Neural cell (in vitro differentiated cells): ENCODE measurements around the gene CD48. TPM values are rescaled to one million over a fixed set of nuclear protein-coding genes. Genes with fewer than 3 reads are reported as not detected.

Source experiments
- H2AFZ ChIP-seq: fragments of 200-600, 300-800 bp; sonication (generic), shearing (Covaris generic); 2 replicates; pipeline ENCODE4 v1.6.0; 2014; ENCODE audit warnings: low read depth, mild to moderate bottlenecking, antibody characterized with exemption, low read length, moderate library complexity
- H3F3A ChIP-seq: fragments of 200-600 bp; shearing (Covaris generic); 2 replicates; pipeline ENCODE4 v1.6.1; 2016; ENCODE audit warnings: mild to moderate bottlenecking, moderate library complexity, mixed read lengths, antibody characterized with exemption, low read length; ENCODE audit not compliant: insufficient read depth, poor library complexity, severe bottlenecking
- H3K27ac ChIP-seq: fragments of 200-600, 300-800 bp; sonication (generic), shearing (Covaris generic); 2 replicates; pipeline ENCODE4 v1.5.1; 2014; ENCODE audit warnings: mild to moderate bottlenecking, low read length, moderate library complexity
- H3K27me3 ChIP-seq: fragments of 300-800, 200-600 bp; sonication (generic), shearing (Covaris generic); 2 replicates; pipeline ENCODE4 v1.6.0; 2014; ENCODE audit warnings: mild to moderate bottlenecking, low read depth, low read length, moderate library complexity; ENCODE audit not compliant: insufficient read depth
- H3K36me3 ChIP-seq: fragments of 300-800, 200-600 bp; sonication (generic), shearing (Covaris generic); 2 replicates; pipeline ENCODE4 v1.5.1; 2014; ENCODE audit warnings: mild to moderate bottlenecking, antibody characterized with exemption, low read length, moderate library complexity; ENCODE audit not compliant: insufficient read depth
- H3K4me2 ChIP-seq: fragments of 300-800, 200-600 bp; sonication (generic), shearing (Covaris generic); 2 replicates; pipeline ENCODE4 v1.6.0; 2014; ENCODE audit warnings: mild to moderate bottlenecking, low read length
- H3K4me3 ChIP-seq: fragments of 300-800, 200-600 bp; sonication (generic), shearing (Covaris generic); 2 replicates; pipeline ENCODE4 v1.5.1; 2014; ENCODE audit warnings: mild to moderate bottlenecking, low read length, moderate library complexity
- H3K79me2 ChIP-seq: fragments of 200-600 bp; shearing (Covaris generic); replicated peaks from 2 replicates; pipeline ENCODE4 v1.6.0; 2014; ENCODE audit warnings: mild to moderate bottlenecking, low read length, moderate library complexity; ENCODE audit not compliant: insufficient read depth
- H3K9ac ChIP-seq: fragments of 300-800, 200-600 bp; sonication (generic), shearing (Covaris generic); 2 replicates; pipeline ENCODE4 v1.6.1; 2016; ENCODE audit warnings: mild to moderate bottlenecking, low read length, mixed read lengths
- H3K9me2 ChIP-seq: fragments of 200-600 bp; shearing (Covaris generic); 2 replicates; pipeline ENCODE4 v1.6.1; 2016; ENCODE audit warnings: mild to moderate bottlenecking, low read length, mixed read lengths; ENCODE audit not compliant: insufficient read depth
- H3K9me3 ChIP-seq: fragments of 200-600, 300-800 bp; sonication (generic), shearing (Covaris generic); 2 replicates; pipeline ENCODE4 v1.6.1; 2016; ENCODE audit warnings: mild to moderate bottlenecking, mixed run types, low read length, moderate library complexity, mixed read lengths
- H4K20me1 ChIP-seq: fragments of 200-600 bp; shearing (Covaris generic); 2 replicates; pipeline ENCODE4 v1.6.1; 2016; ENCODE audit warnings: mild to moderate bottlenecking, mixed run types; ENCODE audit not compliant: insufficient read depth
- CTCF ChIP-seq: fragments of 450-650 bp; IDR thresholded peaks from 2 replicates; pipeline ENCODE4 v1.5.1; 2014; ENCODE audit warnings: antibody characterized with exemption, mild to moderate bottlenecking, moderate library complexity; ENCODE audit not compliant: poor library complexity, severe bottlenecking
- EP300 ChIP-seq: fragments of 450-650 bp; conservative IDR thresholded peaks from 2 replicates; pipeline ENCODE4 v1.6.1; 2014; ENCODE audit warnings: antibody characterized with exemption, mild to moderate bottlenecking, moderate library complexity; ENCODE audit not compliant: poor library complexity, severe bottlenecking
- EZH2 ChIP-seq: fragments of 200-600, 300-800 bp; shearing (Covaris generic), sonication (generic); IDR thresholded peaks from 2 replicates; pipeline ENCODE4 v1.6.1; 2014; ENCODE audit warnings: antibody characterized with exemption, low read length, borderline replicate concordance, mild to moderate bottlenecking; ENCODE audit not compliant: insufficient read depth, poor library complexity, severe bottlenecking
- MXI1 ChIP-seq: fragments of 450-650 bp; conservative IDR thresholded peaks from 2 replicates; pipeline ENCODE4 v1.6.1; 2014; ENCODE audit warnings: antibody characterized with exemption, mild to moderate bottlenecking; ENCODE audit not compliant: poor library complexity, severe bottlenecking
- POLR2AphosphoS5 ChIP-seq: IDR thresholded peaks from 2 replicates; pipeline ENCODE4 v1.6.1; 2012
- RAD21 ChIP-seq: fragments of 450-650 bp; conservative IDR thresholded peaks from 2 replicates; pipeline ENCODE4 v1.6.1; 2014; ENCODE audit warnings: antibody characterized with exemption, mild to moderate bottlenecking, moderate library complexity
- REST ChIP-seq: IDR thresholded peaks from 2 replicates; pipeline ENCODE4 v1.6.1; 2012; ENCODE audit warnings: borderline replicate concordance
- SMC3 ChIP-seq: fragments of 450-650 bp; conservative IDR thresholded peaks from 2 replicates; pipeline ENCODE4 v1.6.1; 2014; ENCODE audit warnings: antibody characterized with exemption, mild to moderate bottlenecking, moderate library complexity; ENCODE audit not compliant: poor library complexity
- TAF1 ChIP-seq: IDR thresholded peaks from 2 replicates; pipeline ENCODE4 v1.6.1; 2012; ENCODE audit warnings: low read depth
- polyA plus RNA-seq: library from polyadenylated mRNA; depleted of rRNA; stranded (reverse); fragments of >200 nt; gene quantifications from 2 replicates; pipeline ENCODE4 v1.2.3, GENCODE V29; 2014

Gene CD48
- polyA plus RNA-seq, 1 donor from 2014 or later, result not detected

GRCh38 chr1:160645386-160646130 is 66.1 kb downstream of the CD48 start:
- H3F3A ChIP-seq, result no peaks in the 10 kb centered on the region
- no peaks in the 10 kb centered on the region for H3K9me3 ChIP-seq
- no peak overlapping the region for H3K4me3 ChIP-seq
- no peaks in the 10 kb centered on the region for H3K79me2 ChIP-seq
- H3K36me3 ChIP-seq, result no peaks in the 10 kb centered on the region
- no peak overlapping the region for H2AFZ ChIP-seq
- no peak overlapping the region for H3K9ac ChIP-seq
- H3K4me2 ChIP-seq, result no peak overlapping the region
- H3K9me2 ChIP-seq, result no peaks in the 10 kb centered on the region
- H3K27ac ChIP-seq, result no peak overlapping the region
- H3K27me3 ChIP-seq, result no peaks in the 10 kb centered on the region
- TF ChIP-seq MXI1 (no peak), REST (no peak), SMC3 (no peak), POLR2AphosphoS5 (no peak), EZH2 (no peak), TAF1 (no peak), EP300 (no peak), RAD21 (no peak), CTCF (no peak)
- H4K20me1 ChIP-seq, result no peaks in the 10 kb centered on the region

- Histone ChIP-seq H3K27ac (no peak overlapping the region), H3F3A (no peaks in the 10 kb centered on the region), H3K9me3 (no peaks in the 10 kb centered on the region), H2AFZ (no peak overlapping the region), H4K20me1 (no peaks in the 10 kb centered on the region), H3K9me2 (no peaks in the 10 kb centered on the region), H3K9ac (no peak overlapping the region), H3K27me3 (no peaks in the 10 kb centered on the region), H3K4me2 (no peak overlapping the region), H3K79me2 (no peaks in the 10 kb centered on the region), H3K4me3 (no peak overlapping the region), H3K36me3 (no peaks in the 10 kb centered on the region)
- TF ChIP-seq EZH2 (no peak), TAF1 (no peak), EP300 (no peak), CTCF (no peak), MXI1 (no peak), POLR2AphosphoS5 (no peak), REST (no peak), RAD21 (no peak), SMC3 (no peak)
These were observed 67.2 kb downstream of the CD48 start for GRCh38 chr1:160644399-160644798.
